GM18505 (cell line): ENCODE results near the gene TEAD1.

ENCODE experiments used
- ATAC-seq: cut with Tn5 transposase; IDR thresholded peaks from one replicate; pipeline ENCODE4 v1.9.1; 2021; ENCODE audit not compliant: unreplicated experiment
- POLR2A ChIP-seq: IDR thresholded peaks from 4 replicates; pipeline ENCODE4 v1.6.1; 2011; ENCODE audit warnings: borderline replicate concordance; ENCODE audit not compliant: insufficient read depth, insufficient read length; ENCODE audit errors: extremely low read depth

The TEAD1 gene

DNA sequence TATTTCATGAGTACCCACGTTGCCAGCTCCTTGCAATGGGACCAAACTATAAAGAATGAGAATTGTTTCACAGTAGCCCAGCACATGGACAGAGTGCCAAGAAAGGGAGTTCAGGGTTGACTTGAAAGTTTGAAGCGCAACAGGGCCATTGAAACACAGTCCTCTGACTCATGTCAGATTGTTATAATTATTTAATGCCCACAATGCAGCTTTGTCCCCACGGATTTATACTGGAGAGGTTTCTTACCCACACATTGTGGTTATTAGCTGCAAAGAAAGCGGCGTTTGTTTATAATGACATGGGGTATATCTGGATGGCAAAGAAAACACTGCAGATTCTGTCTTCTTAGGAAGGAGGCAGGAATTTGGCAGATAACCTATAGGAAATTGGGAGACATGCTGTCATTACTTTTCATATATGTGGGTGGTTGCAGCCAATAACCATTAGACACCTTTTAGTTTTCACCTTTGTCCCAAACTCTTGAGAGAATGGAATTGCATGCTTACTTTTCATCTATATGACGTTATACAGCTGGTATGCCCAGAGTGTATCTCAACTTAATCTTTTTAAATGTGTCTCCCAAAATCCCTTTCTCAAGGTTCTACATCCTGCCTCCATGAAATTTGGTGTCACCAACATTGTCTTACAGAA is 143.6 kb downstream of the TEAD1 start:
- ATAC-seq = no peak
- TF ChIP-seq POLR2A = no peak

DNA sequence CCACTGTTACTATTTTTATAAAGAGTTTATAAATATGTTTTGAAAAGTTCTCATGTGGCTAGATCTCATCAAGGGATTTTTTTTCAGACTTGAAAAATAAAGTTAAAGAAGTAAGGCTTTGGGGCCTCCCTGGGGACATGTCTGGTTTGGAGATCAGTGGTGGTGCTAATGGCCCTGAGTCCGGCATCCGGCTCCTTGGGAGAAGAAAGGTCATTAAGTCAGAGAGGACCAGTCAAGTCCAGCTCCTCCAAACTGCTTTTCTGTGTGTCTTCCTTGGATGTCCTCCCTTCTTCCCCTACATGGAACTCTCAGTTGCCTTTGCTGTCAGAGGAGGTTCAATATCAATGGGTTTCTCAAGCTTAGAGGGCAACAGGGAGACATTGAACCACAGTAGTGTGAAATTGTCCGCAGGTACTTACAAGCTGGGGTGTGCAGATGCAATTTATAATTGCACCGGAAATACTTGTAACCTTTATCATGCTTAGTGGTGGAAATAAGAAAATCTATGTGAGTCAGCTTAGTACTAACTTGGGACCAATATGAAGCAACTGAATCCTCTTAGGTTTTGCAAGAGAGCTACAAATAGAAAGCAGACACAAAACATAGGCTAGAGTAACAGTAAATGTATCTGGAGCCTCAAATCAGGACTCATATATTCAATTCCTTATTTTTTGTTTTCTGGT is 144.3 kb downstream of the TEAD1 start:
- no peak for TF ChIP-seq POLR2A
- ATAC-seq = no peak

DNA sequence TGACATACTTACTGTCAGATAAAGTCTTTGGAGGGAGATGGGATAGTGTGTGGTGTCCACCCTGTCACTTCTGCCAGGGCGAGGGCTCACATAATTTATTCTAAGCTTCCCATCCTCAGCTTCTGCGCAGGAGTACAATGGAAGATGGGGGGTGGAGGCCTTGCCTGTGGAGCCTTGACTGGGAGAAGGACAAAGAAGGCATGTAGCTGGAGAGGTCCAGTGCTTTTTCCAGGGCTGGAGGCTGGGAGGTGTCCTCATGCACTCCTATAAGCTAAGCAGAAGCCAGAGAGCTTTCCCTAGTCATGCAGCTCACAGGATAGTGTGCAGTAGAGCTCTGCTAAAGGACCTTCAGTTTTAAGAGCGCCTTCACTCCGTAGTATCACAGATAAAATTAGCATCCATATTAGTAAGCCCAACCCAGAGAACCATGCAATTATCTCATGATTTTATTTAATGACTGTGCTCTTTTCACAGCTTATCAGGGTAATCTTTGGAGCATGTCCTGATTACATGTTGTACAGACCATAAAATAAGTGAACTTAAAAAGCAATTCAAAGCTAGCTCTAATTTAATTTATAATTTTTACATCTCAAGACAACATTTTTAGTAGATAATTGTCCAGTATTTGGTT is 148.3 kb downstream of the TEAD1 start:
- TF ChIP-seq POLR2A = no peak
- no peak for ATAC-seq

DNA sequence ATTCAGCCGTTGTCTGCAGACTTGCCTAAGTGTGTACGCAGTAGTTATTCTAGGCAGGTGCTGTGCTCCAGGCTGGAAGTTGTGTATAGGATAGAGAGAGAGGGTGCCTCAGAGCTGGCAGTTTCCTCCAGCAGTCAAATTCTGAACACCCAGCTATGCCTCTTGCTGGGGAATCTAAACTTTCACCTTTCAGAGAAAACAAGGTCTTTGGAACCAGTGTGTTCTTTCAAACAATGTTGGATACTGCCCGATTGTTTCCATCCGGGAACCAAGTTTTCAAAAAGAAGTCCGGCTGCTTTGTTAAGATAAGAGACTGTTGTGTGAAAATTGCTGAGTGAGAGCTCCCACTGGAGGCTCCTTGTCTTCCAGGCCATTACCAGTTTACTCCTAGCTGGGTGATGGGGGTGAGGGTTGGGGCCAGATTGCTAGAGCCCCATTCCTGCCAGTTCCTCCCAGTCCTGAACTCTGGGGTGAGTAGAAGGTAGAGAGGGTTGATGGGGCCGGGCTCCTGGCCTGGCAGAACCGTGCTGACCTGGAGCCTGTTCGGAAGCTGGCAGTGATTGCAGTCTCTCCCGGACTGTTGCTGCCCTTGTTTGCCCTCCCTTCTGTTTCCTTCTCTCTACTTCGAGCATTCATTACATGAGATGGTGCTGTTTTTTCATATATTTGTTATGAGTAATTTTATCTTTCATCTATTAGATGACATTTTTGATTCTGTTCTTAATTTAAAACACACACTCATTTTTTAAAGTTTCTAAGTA is 150.2 kb downstream of the TEAD1 start:
- no peak for ATAC-seq
- no peak for TF ChIP-seq POLR2A

DNA sequence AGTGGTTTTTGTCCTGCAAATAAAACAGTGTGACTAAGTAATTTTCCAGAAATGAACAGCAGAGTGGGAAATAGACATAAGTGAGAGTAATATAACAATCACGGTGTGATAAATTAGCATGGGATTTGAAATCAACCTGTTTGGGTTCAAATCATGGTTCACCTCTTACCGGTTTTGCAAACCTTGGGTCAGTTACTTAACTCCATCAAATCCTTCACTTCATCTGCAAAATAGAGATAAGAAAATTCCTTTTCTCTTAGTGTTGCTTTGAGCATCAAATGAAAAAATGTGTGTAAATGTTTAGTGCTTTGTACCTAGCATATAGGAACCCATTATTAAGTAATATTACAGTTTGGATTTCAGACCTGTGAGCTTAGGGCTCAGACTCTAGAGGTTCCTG is 152.2 kb downstream of the TEAD1 start:
- ATAC-seq = no peak
- no peak for TF ChIP-seq POLR2A

DNA sequence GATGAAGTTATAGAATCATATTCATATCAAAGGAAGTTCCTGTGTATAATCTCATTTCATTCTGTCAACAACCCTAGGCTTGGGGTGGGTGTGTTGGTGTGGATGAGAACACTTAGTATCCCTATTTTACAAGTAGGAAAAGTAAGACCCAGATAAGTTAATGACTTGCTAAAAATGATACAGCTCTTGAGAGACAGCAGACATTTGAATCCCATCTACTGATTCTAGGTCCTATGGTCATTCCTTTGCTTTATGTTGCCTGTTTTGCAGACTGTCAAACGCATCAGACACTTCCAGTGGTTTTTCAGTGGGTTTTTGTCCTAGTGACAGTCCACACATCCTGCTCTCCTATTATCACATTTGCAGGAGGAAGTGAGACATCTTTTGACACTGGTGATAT is 153.1 kb downstream of the TEAD1 start:
- no peak for TF ChIP-seq POLR2A
- no peak for ATAC-seq

DNA sequence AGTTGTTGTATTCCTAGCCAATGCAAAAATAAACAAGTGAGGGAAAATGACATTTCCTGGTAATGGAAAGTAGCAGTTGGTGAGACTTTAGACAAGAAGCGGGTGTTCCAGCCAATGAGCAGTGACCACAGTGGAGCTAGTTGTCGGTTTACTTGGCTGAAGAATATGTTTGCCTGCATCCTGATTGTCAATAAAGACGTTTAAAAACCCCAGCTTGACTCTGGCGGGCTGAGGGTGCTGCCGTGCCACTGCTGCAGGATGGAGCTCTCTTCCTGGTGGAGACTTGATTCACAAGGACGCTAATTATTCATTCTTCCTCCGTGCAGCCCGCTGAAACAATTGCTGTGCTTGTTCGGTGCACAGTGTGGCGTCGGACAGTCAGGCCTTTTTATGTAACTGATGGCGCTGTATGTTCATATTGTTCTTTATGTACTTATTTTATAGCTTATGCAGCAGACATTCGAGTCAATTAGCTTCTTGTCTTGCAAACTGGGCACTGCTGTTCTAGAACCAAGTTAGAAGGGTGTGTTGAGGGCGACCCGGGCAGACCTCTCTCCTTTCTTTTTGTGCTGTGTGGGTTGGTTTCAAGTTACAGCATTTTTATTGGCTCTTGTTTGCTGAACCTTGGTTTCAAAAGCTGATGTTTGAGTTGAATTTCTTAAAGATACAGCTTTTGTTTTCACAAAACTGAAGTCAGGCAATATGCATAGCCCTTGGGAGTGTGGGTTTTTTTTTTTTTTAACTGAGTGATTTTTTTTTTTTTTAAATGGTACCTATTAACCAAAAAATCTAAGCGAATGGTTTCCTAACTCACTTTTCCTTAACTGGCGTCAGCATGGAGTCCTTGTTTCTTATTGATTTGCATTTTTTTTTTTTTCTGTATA is 153.9 kb downstream of the TEAD1 start:
- ATAC-seq = no peak
- no peak for TF ChIP-seq POLR2A

DNA sequence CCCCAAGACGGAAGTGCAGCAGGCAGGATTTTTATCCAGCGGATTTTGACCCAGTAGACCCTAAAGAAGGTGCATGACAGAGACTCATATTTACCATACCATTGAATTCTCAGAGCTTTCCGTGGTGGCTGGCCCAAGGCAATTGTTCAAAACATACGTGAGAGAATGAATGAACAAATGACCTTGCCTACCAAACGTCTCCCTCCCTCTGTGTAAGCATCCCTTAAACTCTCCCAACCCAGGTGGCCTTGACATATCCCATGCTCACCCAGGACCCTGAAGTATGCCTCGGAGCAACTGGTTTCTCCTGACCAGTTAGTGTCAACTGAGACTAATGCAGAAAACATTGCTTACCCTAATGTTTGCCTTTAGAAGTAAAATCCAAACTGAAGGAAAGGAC is 154.9 kb downstream of the TEAD1 start:
- no peak for ATAC-seq
- no peak for TF ChIP-seq POLR2A

GRCh38 chr11:12829540-12830314 is 155.5 kb downstream of the TEAD1 start:
- no peak for ATAC-seq
- no peak for TF ChIP-seq POLR2A

- no peak for ATAC-seq
- TF ChIP-seq POLR2A = no peak
These were observed 157.4 kb downstream of the TEAD1 start for GRCh38 chr11:12831471-12832202.

GRCh38 chr11:12832480-12833224 is 158.4 kb downstream of the TEAD1 start:
- no peak for ATAC-seq
- TF ChIP-seq POLR2A = no peak

GRCh38 chr11:12834166-12834565 is 159.9 kb downstream of the TEAD1 start:
- TF ChIP-seq POLR2A = no peak
- no peak for ATAC-seq
